SK-N-SH (cell line): ENCODE measurements around the gene VWC2L.

Source experiments
- CTCF ChIP-seq: fragments of 200-600 bp; sonication (generic); IDR thresholded peaks from 2 replicates; pipeline ENCODE4 v1.6.1; 2017; ENCODE audit warnings: antibody characterized with exemption, mild to moderate bottlenecking, moderate library complexity
- FOXM1 ChIP-seq: IDR thresholded peaks from 2 replicates; pipeline ENCODE4 v1.4.0; 2012; ENCODE audit warnings: low read depth, mild to moderate bottlenecking
- MXI1 ChIP-seq: IDR thresholded peaks from 2 replicates; pipeline ENCODE4 v1.6.1; 2012; ENCODE audit warnings: mild to moderate bottlenecking, low read depth, low read length, improper control_type of control experiment
- NFIC ChIP-seq: IDR thresholded peaks from 2 replicates; pipeline ENCODE4 v1.4.0; 2012; ENCODE audit warnings: borderline replicate concordance
- POLR2AphosphoS5 ChIP-seq: IDR thresholded peaks from 2 replicates; pipeline ENCODE4 v1.6.1; 2012; ENCODE audit warnings: low read depth, low read length
- RAD21 ChIP-seq: IDR thresholded peaks from 2 replicates; pipeline ENCODE4 v1.6.1; 2012; ENCODE audit warnings: mild to moderate bottlenecking, low read length
- REST ChIP-seq: IDR thresholded peaks from 2 replicates; pipeline ENCODE4 v1.6.1; 2012; ENCODE audit warnings: mild to moderate bottlenecking, low read depth, low read length, moderate library complexity
- RFX5 ChIP-seq: IDR thresholded peaks from 2 replicates; pipeline ENCODE4 v1.6.1; 2012; ENCODE audit warnings: mild to moderate bottlenecking, improper control_type of control experiment, low read length
- TAF1 ChIP-seq: IDR thresholded peaks from 2 replicates; pipeline ENCODE4 v1.6.1; 2012; ENCODE audit warnings: low read depth, mild to moderate bottlenecking, low read length, moderate library complexity, borderline replicate concordance
- TEAD4 ChIP-seq: IDR thresholded peaks from 2 replicates; pipeline ENCODE4 v1.4.0; 2012; ENCODE audit warnings: mild to moderate bottlenecking, borderline replicate concordance; ENCODE audit not compliant: insufficient read depth
- USF2 ChIP-seq: fragments of 150-350 bp; IDR thresholded peaks from 2 replicates; pipeline ENCODE4 v1.6.1; 2017; ENCODE audit warnings: antibody characterized with exemption, low read length, low read depth, borderline replicate concordance
- TF ChIP-seq, protein P1 (sequence below): IDR thresholded peaks from 2 replicates; pipeline ENCODE4 v1.4.0; 2012; ENCODE audit warnings: low read depth
- TF ChIP-seq, protein P2 (sequence below): fragments of 150-350 bp; IDR thresholded peaks from 2 replicates; pipeline ENCODE4 v1.6.1; 2016; ENCODE audit warnings: mild to moderate bottlenecking, low read depth, low read length

DNA sequence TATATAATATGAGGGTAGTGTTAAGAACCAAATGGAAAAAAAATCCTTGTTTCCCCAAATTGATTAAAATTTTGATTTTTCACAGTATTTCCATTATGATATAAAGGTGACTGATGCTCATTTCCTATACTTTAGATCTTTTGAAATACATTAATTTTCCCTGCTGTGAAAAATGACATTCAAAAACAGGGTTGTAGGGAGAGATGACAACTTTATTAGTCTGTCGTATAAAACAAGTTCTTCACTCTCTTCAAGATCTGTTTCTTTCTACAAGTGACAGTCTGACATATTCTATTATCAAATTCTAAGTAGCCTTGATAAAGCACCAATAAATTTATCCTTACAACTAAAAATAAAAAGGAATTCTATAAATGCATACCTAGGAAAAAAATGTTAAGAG lies 45.3 kb upstream of the VWC2L start:
- no peak for TF ChIP-seq FOXM1
- no peak for TF ChIP-seq MXI1
- no peak for TF ChIP-seq POLR2AphosphoS5
- no peak for TF ChIP-seq CTCF
- no peak for TF ChIP-seq REST
- TF ChIP-seq NFIC = no peak
- TF ChIP-seq RAD21 = no peak
- no peak for TF ChIP-seq RFX5
- TF ChIP-seq, protein P1, sequence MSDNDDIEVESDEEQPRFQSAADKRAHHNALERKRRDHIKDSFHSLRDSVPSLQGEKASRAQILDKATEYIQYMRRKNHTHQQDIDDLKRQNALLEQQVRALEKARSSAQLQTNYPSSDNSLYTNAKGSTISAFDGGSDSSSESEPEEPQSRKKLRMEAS = no peak
- TF ChIP-seq TAF1 = no peak
- TF ChIP-seq, protein P2, sequence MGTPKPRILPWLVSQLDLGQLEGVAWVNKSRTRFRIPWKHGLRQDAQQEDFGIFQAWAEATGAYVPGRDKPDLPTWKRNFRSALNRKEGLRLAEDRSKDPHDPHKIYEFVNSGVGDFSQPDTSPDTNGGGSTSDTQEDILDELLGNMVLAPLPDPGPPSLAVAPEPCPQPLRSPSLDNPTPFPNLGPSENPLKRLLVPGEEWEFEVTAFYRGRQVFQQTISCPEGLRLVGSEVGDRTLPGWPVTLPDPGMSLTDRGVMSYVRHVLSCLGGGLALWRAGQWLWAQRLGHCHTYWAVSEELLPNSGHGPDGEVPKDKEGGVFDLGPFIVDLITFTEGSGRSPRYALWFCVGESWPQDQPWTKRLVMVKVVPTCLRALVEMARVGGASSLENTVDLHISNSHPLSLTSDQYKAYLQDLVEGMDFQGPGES = no peak
- no peak for TF ChIP-seq USF2
- TF ChIP-seq TEAD4 = no peak
